IMR-90 (cell line): ENCODE results near the gene TSPEAR. TPM values are rescaled to one million over a fixed set of nuclear protein-coding genes. Genes with fewer than 3 reads are reported as not detected.
A peak's percentile ranks its signal among the peaks of the same experiment; 100 is the strongest.

Experiments
- ATAC-seq: fragments of 200-7000 bp; cut with Tn5 transposase; 2 replicates; pipeline ENCODE4 v1.9.1; 2020; ENCODE audit warnings: low read depth, mild to moderate bottlenecking, moderate library complexity
- BruUV-seq: library from RNA; stranded (reverse); fragments of 400-500 nt; replicated peaks from 2 replicates; lab custom pipeline; 2021; lab: Mats Ljungman, UMichigan
- CTCF ChIA-PET: fragments of 300-600 bp; formaldehyde crosslinking; extraction: SDS; loops from one replicate; lab custom pipeline; 2021; ENCODE audit warnings: antibody characterized with exemption; lab: Yijun Ruan, JAX
- POLR2A ChIA-PET: fragments of 300-600 bp; sonication (Branson Sonifier 250); formaldehyde crosslinking; loops from one replicate; lab custom pipeline; 2022; ENCODE audit warnings: antibody characterized with exemption; ENCODE audit not compliant: unreplicated experiment; lab: Charles Lee
- DNase-seq: peaks from one replicate; pipeline ENCODE4 v3.0.0; 2013
- H2AFZ ChIP-seq: replicated peaks from 2 replicates; pipeline ENCODE3; 2013; ENCODE audit warnings: low read length, mild to moderate bottlenecking; ENCODE audit not compliant: poor library complexity
- H2AK5ac ChIP-seq: 2 replicates; pipeline ENCODE4 v1.6.1; 2013; ENCODE audit warnings: low read depth, low read length, inconsistent platforms
- H2AK9ac ChIP-seq: replicated peaks from 2 replicates; pipeline ENCODE3; 2013; ENCODE audit warnings: mild to moderate bottlenecking, low read depth, low read length, moderate library complexity; ENCODE audit not compliant: poor library complexity
- H2BK120ac ChIP-seq: 2 replicates; pipeline ENCODE4 v1.6.1; 2013; ENCODE audit warnings: low read depth, low read length, inconsistent platforms
- H2BK15ac ChIP-seq: 3 replicates; pipeline ENCODE4 v1.6.1; 2013; ENCODE audit warnings: low read depth, low read length, inconsistent platforms
- H2BK20ac ChIP-seq: 2 replicates; pipeline ENCODE4 v1.6.1; 2013; ENCODE audit warnings: low read depth, mild to moderate bottlenecking, inconsistent platforms, low read length, moderate library complexity
- H2BK5ac ChIP-seq: 2 replicates; pipeline ENCODE4 v1.6.1; 2013; ENCODE audit warnings: mild to moderate bottlenecking, low read depth, low read length, inconsistent platforms; ENCODE audit not compliant: poor library complexity, severe bottlenecking
- H3K14ac ChIP-seq: replicated peaks from 2 replicates; pipeline ENCODE4 v1.6.1; 2013; ENCODE audit warnings: low read depth, low read length, inconsistent platforms
- H3K18ac ChIP-seq: 2 replicates; pipeline ENCODE4 v1.6.1; 2013; ENCODE audit warnings: low read depth, low read length, control low read depth
- H3K23ac ChIP-seq: 2 replicates; pipeline ENCODE4 v1.6.1; 2013; ENCODE audit warnings: low read depth, low read length, inconsistent platforms
- H3K27ac ChIP-seq: 2 replicates; pipeline ENCODE4 v1.5.1; 2013; ENCODE audit warnings: mild to moderate bottlenecking, control low read depth, low read length; ENCODE audit not compliant: insufficient read depth
- H3K27me3 ChIP-seq: 2 replicates; pipeline ENCODE4 v1.6.1; 2013; ENCODE audit warnings: low read length; ENCODE audit not compliant: control insufficient read depth, insufficient read depth
- H3K36me3 ChIP-seq: 2 replicates; pipeline ENCODE4 v1.6.1; 2013; ENCODE audit warnings: low read length, mixed read lengths; ENCODE audit not compliant: control insufficient read depth, insufficient read depth
- H3K4ac ChIP-seq: 2 replicates; pipeline ENCODE4 v1.6.1; 2013; ENCODE audit warnings: low read depth, low read length, inconsistent platforms
- H3K4me1 ChIP-seq: 2 replicates; pipeline ENCODE4 v1.6.1; 2013; ENCODE audit warnings: low read length, mixed read lengths; ENCODE audit not compliant: control insufficient read depth, insufficient read depth
- H3K4me2 ChIP-seq: 2 replicates; pipeline ENCODE4 v1.6.1; 2013; ENCODE audit warnings: low read depth, mild to moderate bottlenecking, control low read depth, low read length, moderate library complexity
- H3K4me3 ChIP-seq: 2 replicates; pipeline ENCODE4 v1.5.1; 2013; ENCODE audit warnings: low read depth, mild to moderate bottlenecking, control low read depth, low read length, moderate library complexity; ENCODE audit not compliant: insufficient read depth
- H3K56ac ChIP-seq: 2 replicates; pipeline ENCODE4 v1.6.1; 2013; ENCODE audit warnings: low read length, inconsistent platforms; ENCODE audit not compliant: insufficient read depth; ENCODE audit errors: extremely low read depth
- H3K79me1 ChIP-seq, 2 experiments: 2 replicates each; pipeline ENCODE4 v1.6.1; 2013; ENCODE audit warnings: low read length in 2 of 2, inconsistent platforms in 1 of 2, low read depth in 1 of 2
- H3K9ac ChIP-seq: 2 replicates; pipeline ENCODE4 v1.6.1; 2013; ENCODE audit warnings: low read depth, low read length, control low read depth
- H3K9me1 ChIP-seq: 2 replicates; pipeline ENCODE4 v1.6.1; 2013; ENCODE audit warnings: low read length, inconsistent platforms; ENCODE audit not compliant: insufficient read depth
- H3K9me3 ChIP-seq: 2 replicates; pipeline ENCODE4 v1.6.1; 2013; ENCODE audit warnings: low read length; ENCODE audit not compliant: control insufficient read depth, insufficient read depth
- H4K20me1 ChIP-seq: 2 replicates; pipeline ENCODE4 v1.6.1; 2013; ENCODE audit warnings: low read length, inconsistent platforms; ENCODE audit not compliant: insufficient read depth
- H4K5ac ChIP-seq: 2 replicates; pipeline ENCODE4 v1.6.1; 2013; ENCODE audit warnings: mild to moderate bottlenecking, low read depth, low read length, control low read depth
- H4K8ac ChIP-seq, 2 experiments: 2 replicates each; pipeline ENCODE4 v1.6.1; 2013; ENCODE audit warnings: low read depth in 2 of 2, low read length in 2 of 2, control low read depth in 1 of 2, inconsistent platforms in 1 of 2
- H4K91ac ChIP-seq: 2 replicates; pipeline ENCODE4 v1.6.1; 2013; ENCODE audit warnings: low read depth, low read length, inconsistent platforms; ENCODE audit not compliant: insufficient read depth
- BHLHE40 ChIP-seq: fragments of 150-350 bp; IDR thresholded peaks from 2 replicates; pipeline ENCODE4 v1.6.1; 2016; ENCODE audit warnings: mild to moderate bottlenecking, low read depth, low read length
- CEBPB ChIP-seq: IDR thresholded peaks from 2 replicates; pipeline ENCODE4 v1.6.1; 2012; ENCODE audit warnings: low read depth, low read length, improper control_type of control experiment
- CHD1 ChIP-seq: IDR thresholded peaks from 2 replicates; pipeline ENCODE4 v1.6.1; 2012; ENCODE audit warnings: low read depth, low read length, improper control_type of control experiment
- CTCF ChIP-seq: conservative IDR thresholded peaks from 2 replicates; pipeline ENCODE4 v1.5.1; 2012; ENCODE audit warnings: mild to moderate bottlenecking, low read depth, low read length, improper control_type of control experiment
- FOS ChIP-seq: fragments of 150-350 bp; IDR thresholded peaks from 2 replicates; pipeline ENCODE4 v1.6.1; 2016; ENCODE audit warnings: low read depth, low read length
- MAZ ChIP-seq: IDR thresholded peaks from 2 replicates; pipeline ENCODE4 v1.6.1; 2012; ENCODE audit warnings: low read depth, mild to moderate bottlenecking, low read length, improper control_type of control experiment, moderate library complexity, borderline replicate concordance
- MXI1 ChIP-seq: IDR thresholded peaks from 2 replicates; pipeline ENCODE4 v1.6.1; 2012; ENCODE audit warnings: low read depth, mild to moderate bottlenecking, low read length, moderate library complexity, borderline replicate concordance
- NFE2L2 ChIP-seq: fragments of 150-350 bp; IDR thresholded peaks from 2 replicates; pipeline ENCODE4 v1.6.1; 2016; ENCODE audit warnings: low read depth, mild to moderate bottlenecking, low read length
- POLR2A ChIP-seq: IDR thresholded peaks from 2 replicates; pipeline ENCODE4 v1.6.1; 2012; ENCODE audit warnings: mild to moderate bottlenecking, low read depth, low read length
- RAD21 ChIP-seq: IDR thresholded peaks from 2 replicates; pipeline ENCODE4 v1.6.1; 2012; ENCODE audit warnings: low read length, improper control_type of control experiment
- RFX5 ChIP-seq: IDR thresholded peaks from 2 replicates; pipeline ENCODE4 v1.8.0; 2012; ENCODE audit warnings: low read depth, mild to moderate bottlenecking, low read length, moderate library complexity
- SMC3 ChIP-seq: fragments of 150-350 bp; IDR thresholded peaks from 2 replicates; pipeline ENCODE4 v1.6.1; 2016; ENCODE audit warnings: low read depth, mild to moderate bottlenecking, antibody characterized with exemption, low read length, moderate library complexity
- WGBS, 2 experiments: methylation state at CpG; one replicate each; pipeline versions ENCODE4 v1.1.5 to v1.1.7; 2013; ENCODE audit warnings: missing lambda C conversion rate in 2 of 2; ENCODE audit not compliant: insufficient read length in 1 of 2; ENCODE audit errors: extremely low coverage in 2 of 2; 5-methylcytosine and 5-hydroxymethylcytosine counted together
- dilution Hi-C: fragments of 300-500 bp; cut with HindIII; formaldehyde crosslinking; loops from one replicate; pipeline ENCODE4 v1.14.3; 2018; ENCODE audit warnings: low sequenced_read_pairs; ENCODE audit not compliant: unreplicated experiment
- in situ Hi-C: fragments of 300-500 bp; cut with MboI; formaldehyde crosslinking; loops from 3 replicates; pipeline ENCODE4 v1.14.3; 2019; ENCODE audit warnings: low sequenced_read_pairs, inconsistent platforms, mixed read lengths
- intact Hi-C: fragments of 100-400 bp; cut with micrococcal nuclease; formaldehyde crosslinking; loops from 2 replicates; pipeline ENCODE4 v1.10.0; 2022
- polyA plus RNA-seq, 3 experiments: library from polyadenylated mRNA; depleted of rRNA; stranded (reverse); fragments of >200 nt; gene quantifications; 2 replicates each; pipeline ENCODE4 v1.2.3, GENCODE V29; 2012; ENCODE audit warnings: low replicate concordance in 1 of 3
- total RNA-seq: library from RNA; depleted of rRNA; stranded (reverse); fragments of >200 nt; gene quantifications from 2 replicates; pipeline ENCODE4 v1.2.3, GENCODE V29; 2012
- TF ChIP-seq, protein P1 (sequence below): fragments of 150-350 bp; IDR thresholded peaks from 2 replicates; pipeline ENCODE4 v1.6.1; 2017; ENCODE audit warnings: mild to moderate bottlenecking, antibody characterized with exemption, low read length, low read depth
- TF ChIP-seq, protein P2 (sequence below): fragments of 150-350 bp; IDR thresholded peaks from 2 replicates; pipeline ENCODE4 v1.6.1; 2016; ENCODE audit warnings: low read depth, mild to moderate bottlenecking, low read length, moderate library complexity, borderline replicate concordance

Gene TSPEAR
- total and polyA plus RNA-seq, 2 of the 4 experiments (the other 2 are of a cell fraction) = not detected

DNA sequence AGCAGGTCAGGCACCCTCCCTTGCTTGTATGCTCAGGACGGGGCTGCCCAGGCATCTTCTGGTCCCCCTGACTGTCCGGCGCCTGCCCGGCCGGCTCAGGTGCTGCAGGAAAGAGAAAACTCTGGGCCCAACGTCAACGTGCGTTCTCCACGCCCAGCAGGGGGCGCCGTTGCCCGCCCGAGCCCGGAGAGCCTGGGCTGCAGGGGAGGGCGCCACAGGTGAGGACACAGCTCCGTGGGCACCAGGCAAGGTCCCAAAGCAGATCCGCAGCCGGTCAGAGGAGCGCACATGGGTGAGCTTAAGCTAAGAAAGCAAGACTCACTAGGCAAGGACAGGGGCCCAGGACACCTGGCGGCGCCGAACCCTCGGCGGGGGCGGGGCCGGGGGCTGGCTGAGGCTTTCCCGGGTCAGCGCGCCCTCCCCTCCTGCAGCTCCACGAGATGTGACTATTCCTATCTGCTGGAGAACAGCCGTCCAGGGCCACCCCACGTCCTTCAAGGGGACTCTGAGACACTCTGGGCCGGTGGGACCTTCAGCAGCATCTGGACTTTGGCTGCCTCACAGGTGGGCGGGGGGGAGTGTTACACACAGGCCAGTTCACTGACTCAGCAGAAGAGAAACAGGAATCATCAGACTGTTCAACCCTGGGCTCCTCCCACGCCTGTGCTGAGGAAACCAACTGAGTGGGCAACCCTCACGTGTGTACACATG, 200.7 kb downstream of the TSPEAR start:
- in situ Hi-C loops = loop anchor here (25.0 kb wide), 1 partner anchor 427 kb away; the partner anchor contains the start of gene SLX9
- peak; percentile 77 for ATAC-seq

More for the DNA sequence above, 200.7 kb downstream of the TSPEAR start:
- intact Hi-C loops (loop anchor here (1.0 kb wide), 1 partner anchor 283 kb away; no protein-coding TSS in a partner anchor), dilution Hi-C loops (no loop called here)
- no TSS peak for BruUV-seq
- 16% methylated on average over 16 of the region's 36 CpGs; no CpG with 5 or more reads in 1 of the 2 experiments for WGBS, 2 experiments
- Histone ChIP-seq H4K20me1 (no peaks in the 10 kb centered on the region), H3K14ac (no peak overlapping the region), H3K27ac (no peak overlapping the region), H4K8ac (no peak overlapping the region), H2AK5ac (no peak overlapping the region), H3K9me3 (no peaks in the 10 kb centered on the region; the same call in 1 of the 2 replicates), H3K18ac (no peak overlapping the region), H2BK15ac (no peak overlapping the region), H3K4me1 (no peaks in the 10 kb centered on the region), H2BK120ac (no peak overlapping the region), H3K4me2 (no peak overlapping the region), H3K79me1 (no peaks in the 10 kb centered on the region), H4K5ac (no peak overlapping the region), H2AK9ac (no peak overlapping the region), H2AFZ (peak overlapping the region; percentile 58), H4K91ac (no peak overlapping the region), H3K4ac (no peak overlapping the region), H3K9ac (no peak overlapping the region), H3K36me3 (no peaks in the 10 kb centered on the region), H3K27me3 (peaks cover 21% of the 10 kb centered on the region), H3K56ac (no peak overlapping the region), H3K23ac (no peak overlapping the region), H2BK20ac (no peak overlapping the region), H3K9me1 (no peaks in the 10 kb centered on the region), H2BK5ac (no peak overlapping the region), H3K4me3 (no peak overlapping the region)
- peak; percentile 39 for TF ChIP-seq SMC3
- TF ChIP-seq CTCF = peak; percentile 52
- TF ChIP-seq BHLHE40 = no peak
- TF ChIP-seq POLR2A = no peak
- TF ChIP-seq FOS = no peak
- peak; percentile 52 for TF ChIP-seq RAD21
- no peak for TF ChIP-seq RFX5
- TF ChIP-seq MXI1 = no peak
- TF ChIP-seq, protein P1, sequence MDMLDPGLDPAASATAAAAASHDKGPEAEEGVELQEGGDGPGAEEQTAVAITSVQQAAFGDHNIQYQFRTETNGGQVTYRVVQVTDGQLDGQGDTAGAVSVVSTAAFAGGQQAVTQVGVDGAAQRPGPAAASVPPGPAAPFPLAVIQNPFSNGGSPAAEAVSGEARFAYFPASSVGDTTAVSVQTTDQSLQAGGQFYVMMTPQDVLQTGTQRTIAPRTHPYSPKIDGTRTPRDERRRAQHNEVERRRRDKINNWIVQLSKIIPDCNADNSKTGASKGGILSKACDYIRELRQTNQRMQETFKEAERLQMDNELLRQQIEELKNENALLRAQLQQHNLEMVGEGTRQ = no peak
- no peak for TF ChIP-seq CEBPB
- no peak for TF ChIP-seq MAZ
- TF ChIP-seq, protein P2, sequence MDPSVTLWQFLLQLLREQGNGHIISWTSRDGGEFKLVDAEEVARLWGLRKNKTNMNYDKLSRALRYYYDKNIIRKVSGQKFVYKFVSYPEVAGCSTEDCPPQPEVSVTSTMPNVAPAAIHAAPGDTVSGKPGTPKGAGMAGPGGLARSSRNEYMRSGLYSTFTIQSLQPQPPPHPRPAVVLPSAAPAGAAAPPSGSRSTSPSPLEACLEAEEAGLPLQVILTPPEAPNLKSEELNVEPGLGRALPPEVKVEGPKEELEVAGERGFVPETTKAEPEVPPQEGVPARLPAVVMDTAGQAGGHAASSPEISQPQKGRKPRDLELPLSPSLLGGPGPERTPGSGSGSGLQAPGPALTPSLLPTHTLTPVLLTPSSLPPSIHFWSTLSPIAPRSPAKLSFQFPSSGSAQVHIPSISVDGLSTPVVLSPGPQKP = no peak
- no peak for TF ChIP-seq NFE2L2
- TF ChIP-seq CHD1 = no peak
- DNase-seq = no peak
- POLR2A ChIA-PET = no interaction called here
- CTCF ChIA-PET = no interaction called here
